HG03558 (cell line): ENCODE data around the gene CALR.
"Not testable (repeated sequence)": the region's sequence is repeated elsewhere in the genome, so short reads cannot be mapped to it uniquely, and the experiment has no call there.

ENCODE experiments used
- ATAC-seq: cut with Tn5 transposase; IDR thresholded peaks from one replicate; pipeline ENCODE4 v1.9.1; 2021; ENCODE audit warnings: moderate number of reproducible peaks; ENCODE audit not compliant: unreplicated experiment; ENCODE audit errors: extremely low read depth

CALR gene

GRCh38 chr19:12949363-12950283 lies 11.2 kb downstream of the CALR start:
- no peak for ATAC-seq

GRCh38 chr19:12952050-12952449 lies 13.6 kb downstream of the CALR start:
- not testable (repeated sequence) for ATAC-seq

GRCh38 chr19:12952488-12953137 lies 14.2 kb downstream of the CALR start:
- no peak for ATAC-seq

- no peak for ATAC-seq
Measured at GRCh38 chr19:12953138-12953798, 14.9 kb downstream of the CALR start.

- ATAC-seq = no peak
Measured at GRCh38 chr19:12953799-12954611, 15.6 kb downstream of the CALR start.

- no peak for ATAC-seq
Measured at GRCh38 chr19:12954612-12954962, 16.2 kb downstream of the CALR start.

GRCh38 chr19:12955575-12955974 lies 17.2 kb downstream of the CALR start:
- not testable (repeated sequence) for ATAC-seq

GRCh38 chr19:12955996-12956395 lies 17.6 kb downstream of the CALR start:
- ATAC-seq = no peak

GRCh38 chr19:12956446-12957388 lies 18.3 kb downstream of the CALR start, which contains the start of gene GADD45GIP1:
Gene GADD45GIP1 (minus strand): TSS chr19:12957223. CDS start chr19:12957212, 11 bp downstream.
- ATAC-seq = no peak

- ATAC-seq = not testable (repeated sequence)
Measured at GRCh38 chr19:12957389-12957952, 19.1 kb downstream of the CALR start.

GRCh38 chr19:12959481-12959880 lies 21.1 kb downstream of the CALR start:
- ATAC-seq = no peak

GRCh38 chr19:12965017-12965811 lies 26.8 kb downstream of the CALR start:
- no peak for ATAC-seq

GRCh38 chr19:12965812-12966135 lies 27.4 kb downstream of the CALR start:
- no peak for ATAC-seq

- ATAC-seq = no peak
Measured at GRCh38 chr19:12967907-12968306, 29.5 kb downstream of the CALR start.

- no peak for ATAC-seq
Measured at GRCh38 chr19:12969292-12969988, 31.0 kb downstream of the CALR start, which contains the start of gene DAND5. Gene DAND5 (plus strand): TSS chr19:12969576. CDS start chr19:12969661, 85 bp downstream.

- ATAC-seq = no peak
Measured at GRCh38 chr19:12970070-12970820, 31.8 kb downstream of the CALR start.

- ATAC-seq = no peak
Measured at GRCh38 chr19:12973236-12973635, 34.8 kb downstream of the CALR start.
